Activated CD4-positive, alpha-beta T cell treated with anti-CD3 and anti-CD28 coated beads, Interleukin-2, Interleukin-6, amounts not matched to agents 100 ng/mL and 50 ng/mL, durations not matched to agents 16 hours and 8 hours (primary cell): ENCODE results near the gene EIF4G3.
"Not testable (repeated sequence)": the region's sequence is repeated elsewhere in the genome, so short reads cannot be mapped to it uniquely, and the experiment has no call there.

Source experiments
- DNase-seq: peaks from one replicate; pipeline ENCODE4 v3.0.0-alpha.2; 2020

EIF4G3 gene

GRCh38 chr1:20790785-20791184, 385.9 kb downstream of the EIF4G3 start:
- no peak for DNase-seq

GRCh38 chr1:20789598-20789997, 387.1 kb downstream of the EIF4G3 start:
- DNase-seq = not testable (repeated sequence)

GRCh38 chr1:20787840-20788795, 388.6 kb downstream of the EIF4G3 start:
- no peak for DNase-seq

GRCh38 chr1:20787029-20787839, 389.5 kb downstream of the EIF4G3 start, which contains the start of gene HP1BP3:
HP1BP3 (minus strand) TSS chr1:20787307; CDS start chr1:20780440, 6,867 bp downstream.
- DNase-seq = peak; percentile 83

- peak; percentile 97 for DNase-seq
These were observed 390.3 kb downstream of the EIF4G3 start for GRCh38 chr1:20786253-20787028.

GRCh38 chr1:20785907-20786252, 390.8 kb downstream of the EIF4G3 start:
- DNase-seq = no peak

- peak; percentile 51 for DNase-seq
These were observed 401.0 kb downstream of the EIF4G3 start for GRCh38 chr1:20775700-20776099.

GRCh38 chr1:20771780-20772179, 404.9 kb downstream of the EIF4G3 start:
- DNase-seq = no peak

GRCh38 chr1:20770314-20771087, 406.2 kb downstream of the EIF4G3 start:
- DNase-seq = no peak

GRCh38 chr1:20767271-20767670, 409.4 kb downstream of the EIF4G3 start:
- no peak for DNase-seq

GRCh38 chr1:20763417-20763816, 413.3 kb downstream of the EIF4G3 start:
- no peak for DNase-seq

GRCh38 chr1:20760322-20760721, 416.4 kb downstream of the EIF4G3 start:
- no peak for DNase-seq
